GM18870 (cell line): ENCODE data around the gene GDPD4.

Experiments
- ATAC-seq: cut with Tn5 transposase; IDR thresholded peaks from one replicate; pipeline ENCODE4 v1.9.1; 2021; ENCODE audit warnings: moderate library complexity; ENCODE audit not compliant: unreplicated experiment

GDPD4 gene

GRCh38 chr11:77244277-77245027 lies 57.0 kb downstream of the GDPD4 start:
- no peak for ATAC-seq

- ATAC-seq = no peak
These were observed 64.6 kb downstream of the GDPD4 start for GRCh38 chr11:77236901-77237300.

- ATAC-seq = no peak
These were observed 68.5 kb downstream of the GDPD4 start for GRCh38 chr11:77233011-77233410.

GRCh38 chr11:77232242-77232641 lies 69.2 kb downstream of the GDPD4 start:
- ATAC-seq = no peak

GRCh38 chr11:77231800-77232199 lies 69.7 kb downstream of the GDPD4 start:
- ATAC-seq = no peak

GRCh38 chr11:77230878-77231605 lies 70.4 kb downstream of the GDPD4 start:
- no peak for ATAC-seq

- ATAC-seq = no peak
These were observed 77.7 kb downstream of the GDPD4 start for GRCh38 chr11:77223797-77224196.

- no peak for ATAC-seq
These were observed 84.3 kb downstream of the GDPD4 start for GRCh38 chr11:77217156-77217555.

- ATAC-seq = no peak
These were observed 86.4 kb downstream of the GDPD4 start for GRCh38 chr11:77215106-77215505.

- no peak for ATAC-seq
These were observed 86.9 kb downstream of the GDPD4 start for GRCh38 chr11:77214557-77214956.

GRCh38 chr11:77213589-77214428 lies 87.7 kb downstream of the GDPD4 start:
- ATAC-seq = no peak

GRCh38 chr11:77213029-77213579 lies 88.4 kb downstream of the GDPD4 start:
- ATAC-seq = no peak

- ATAC-seq = no peak
These were observed 89.0 kb downstream of the GDPD4 start for GRCh38 chr11:77212314-77213007.

- no peak for ATAC-seq
These were observed 89.8 kb downstream of the GDPD4 start for GRCh38 chr11:77211594-77212251.

GRCh38 chr11:77211040-77211451 lies 90.4 kb downstream of the GDPD4 start:
- no peak for ATAC-seq

GRCh38 chr11:77209663-77210062 lies 91.8 kb downstream of the GDPD4 start:
- no peak for ATAC-seq

GRCh38 chr11:77208535-77208934 lies 93.0 kb downstream of the GDPD4 start:
- no peak for ATAC-seq

- ATAC-seq = no peak
These were observed 93.7 kb downstream of the GDPD4 start for GRCh38 chr11:77207618-77208313.

- no peak for ATAC-seq
These were observed 94.4 kb downstream of the GDPD4 start for GRCh38 chr11:77207019-77207485.
